Mucosa of rectum (tissue), 2 donors: Measurements from ENCODE around the gene OR10R2.

ENCODE experiments used
- H3K27ac ChIP-seq, 2 donors: one replicate each; pipeline ENCODE4 v1.7.0; 2013; ENCODE audit warnings: inconsistent platforms in 2 of 2, low read depth in 2 of 2, low read length in 2 of 2
- H3K27me3 ChIP-seq, 2 donors: one replicate each; pipeline ENCODE4 v1.7.0; 2013; ENCODE audit warnings: low read length in 2 of 2; ENCODE audit not compliant: control insufficient read depth in 2 of 2, insufficient read depth in 2 of 2
- H3K36me3 ChIP-seq, 2 donors: one replicate each; pipeline ENCODE4 v1.7.0; 2013; ENCODE audit warnings: low read length in 2 of 2; ENCODE audit not compliant: control insufficient read depth in 2 of 2, insufficient read depth in 2 of 2
- H3K4me1 ChIP-seq, 2 donors: one replicate each; pipeline ENCODE4 v1.7.0; 2013; ENCODE audit warnings: low read length in 2 of 2, mild to moderate bottlenecking in 1 of 2; ENCODE audit not compliant: control insufficient read depth in 2 of 2, insufficient read depth in 2 of 2
- H3K4me3 ChIP-seq, 2 donors: one replicate each; pipeline ENCODE4 v1.7.0; 2013; ENCODE audit warnings: low read length in 2 of 2
- H3K9ac ChIP-seq, 2 donors: one replicate each; pipeline ENCODE4 v1.7.0; 2013; ENCODE audit warnings: low read length in 2 of 2, low read depth in 1 of 2, mild to moderate bottlenecking in 1 of 2
- H3K9me3 ChIP-seq, 2 donors: one replicate each; pipeline ENCODE4 v1.7.0; 2013; ENCODE audit warnings: low read length in 2 of 2; ENCODE audit not compliant: control insufficient read depth in 2 of 2
- donor health status: healthy.
- donor health status: Normal muscosa, but diverticular disease.

The OR10R2 gene

DNA sequence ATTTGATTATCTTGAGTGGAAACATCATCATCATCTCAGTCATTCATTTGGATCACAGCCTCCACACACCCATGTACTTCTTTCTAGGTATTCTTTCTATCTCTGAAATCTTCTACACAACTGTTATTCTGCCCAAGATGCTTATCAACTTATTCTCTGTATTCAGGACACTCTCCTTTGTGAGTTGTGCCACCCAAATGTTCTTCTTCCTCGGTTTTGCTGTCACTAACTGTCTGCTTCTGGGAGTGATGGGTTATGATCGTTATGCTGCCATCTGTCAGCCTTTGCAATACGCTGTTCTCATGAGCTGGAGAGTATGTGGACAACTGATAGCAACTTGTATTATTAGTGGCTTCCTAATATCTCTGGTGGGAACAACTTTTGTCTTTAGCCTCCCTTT, 19.3 kb downstream of the OR10R2 start:
- Histone ChIP-seq H3K4me1 (no peaks in the 10 kb centered on the region), H3K27ac (no peak overlapping the region), H3K9ac (no peak overlapping the region)

DNA sequence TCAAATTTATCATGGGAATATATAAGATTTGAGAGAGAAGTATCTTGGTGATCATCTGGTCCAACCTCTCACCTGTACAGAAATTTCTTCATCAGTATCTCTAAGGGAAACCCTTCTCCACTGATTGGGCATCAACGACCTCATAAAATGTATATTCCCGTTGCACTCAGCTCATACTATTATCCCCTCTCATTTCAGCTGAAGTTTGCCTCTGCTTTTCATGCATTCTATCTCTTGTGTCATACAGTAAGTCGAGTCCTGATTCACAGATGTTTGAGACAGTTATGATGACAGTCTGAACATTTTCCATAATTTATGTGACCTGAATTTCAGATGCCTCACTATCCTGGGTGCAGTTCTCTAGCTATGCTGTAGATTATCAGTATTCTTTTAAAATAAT, 21.0 kb downstream of the OR10R2 start:
- no peak overlapping the region for H3K27ac ChIP-seq
- no peaks in the 10 kb centered on the region for H3K36me3 ChIP-seq
- H3K4me3 ChIP-seq, result no peak overlapping the region
- no peak overlapping the region for H3K9ac ChIP-seq
- H3K4me1 ChIP-seq, result no peaks in the 10 kb centered on the region
- H3K27me3 ChIP-seq, result no peaks in the 10 kb centered on the region
- no peaks in the 10 kb centered on the region for H3K9me3 ChIP-seq

More for the DNA sequence above, 19.3 kb downstream of the OR10R2 start:
- Histone ChIP-seq H3K9me3 (no peaks in the 10 kb centered on the region), H3K36me3 (no peaks in the 10 kb centered on the region), H3K27me3 (no peaks in the 10 kb centered on the region), H3K4me3 (no peak overlapping the region)

DNA sequence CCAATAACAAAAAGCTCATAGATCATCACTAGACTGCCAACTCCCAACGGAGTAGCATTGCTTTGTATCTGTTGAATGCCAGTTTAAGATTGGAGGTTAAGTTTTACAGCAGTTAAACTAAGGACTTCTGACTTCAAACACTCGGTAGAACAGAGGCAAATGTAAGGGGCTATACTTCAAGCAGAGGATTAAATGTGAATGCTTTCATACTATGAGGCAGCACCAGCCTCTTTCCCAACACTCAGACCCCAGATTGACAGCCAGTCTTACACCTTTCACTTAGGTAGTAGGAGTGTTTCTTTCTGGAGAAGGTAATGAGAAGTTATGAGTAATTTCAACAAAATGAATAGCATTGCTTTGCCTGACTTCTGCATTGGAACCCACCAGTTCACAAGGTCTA, 22.8 kb downstream of the OR10R2 start:
- Histone ChIP-seq H3K4me3 (no peak overlapping the region), H3K4me1 (no peaks in the 10 kb centered on the region), H3K36me3 (no peaks in the 10 kb centered on the region), H3K9me3 (no peaks in the 10 kb centered on the region), H3K27ac (no peak overlapping the region), H3K9ac (no peak overlapping the region), H3K27me3 (no peaks in the 10 kb centered on the region)

DNA sequence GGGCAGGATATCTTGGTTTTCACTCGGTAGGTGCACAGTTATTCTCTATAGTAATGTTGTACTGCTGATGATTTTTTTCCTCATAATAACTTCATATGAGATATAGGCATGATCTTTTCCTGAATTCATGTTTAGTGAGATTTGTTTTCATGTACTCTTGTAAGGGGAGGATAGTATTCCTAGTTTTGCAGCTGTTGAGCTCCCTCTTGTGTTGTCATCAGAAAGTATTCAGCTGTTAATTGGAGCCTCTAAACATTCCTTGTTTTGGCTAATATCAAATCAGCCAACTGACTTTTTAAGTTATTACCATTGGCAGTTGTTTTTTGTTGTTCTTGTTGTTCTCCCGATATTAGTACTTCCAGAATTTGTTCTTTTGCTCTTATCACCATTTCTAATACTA, 24.4 kb downstream of the OR10R2 start:
- H3K27ac ChIP-seq, result no peak overlapping the region
- no peaks in the 10 kb centered on the region for H3K9me3 ChIP-seq
- no peaks in the 10 kb centered on the region for H3K27me3 ChIP-seq
- H3K9ac ChIP-seq, result no peak overlapping the region
- H3K4me1 ChIP-seq, result no peaks in the 10 kb centered on the region
- no peak overlapping the region for H3K4me3 ChIP-seq
- no peaks in the 10 kb centered on the region for H3K36me3 ChIP-seq

DNA sequence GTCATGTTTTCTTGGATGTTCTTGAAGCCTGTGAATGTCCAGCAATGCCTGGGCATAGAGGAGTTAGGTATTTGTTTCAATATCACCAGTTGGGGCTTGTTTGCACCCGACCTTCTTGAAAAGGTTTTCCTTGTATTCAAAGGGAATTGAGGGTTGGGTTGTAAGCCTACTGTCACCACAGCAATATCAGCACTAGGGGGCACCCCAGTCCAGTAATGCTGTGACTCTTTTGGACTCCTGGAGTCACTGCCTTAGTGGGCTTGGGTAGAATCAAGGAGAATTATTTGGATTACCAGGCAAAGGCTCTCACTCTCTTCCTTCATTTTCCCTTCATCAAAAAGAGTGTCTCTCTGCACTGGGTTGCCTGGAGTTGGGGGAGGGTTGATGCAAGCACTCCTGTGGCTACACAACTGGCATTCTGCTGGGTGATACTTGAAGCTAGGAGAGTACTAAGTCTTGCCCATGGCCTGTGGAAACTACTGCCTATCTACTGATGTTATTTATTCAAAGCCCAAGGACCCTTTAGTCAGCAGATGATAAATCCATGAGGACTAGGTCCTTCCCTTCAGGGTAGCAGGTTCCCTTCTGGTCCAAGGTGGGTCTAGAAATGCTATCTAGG, 34.5 kb downstream of the OR10R2 start:
- H3K27ac ChIP-seq, result no peak overlapping the region
- H3K4me3 ChIP-seq, result no peak overlapping the region
- H3K4me1 ChIP-seq, result no peaks in the 10 kb centered on the region
- H3K9ac ChIP-seq, result no peak overlapping the region
- H3K27me3 ChIP-seq, result no peaks in the 10 kb centered on the region
- no peaks in the 10 kb centered on the region for H3K36me3 ChIP-seq
- H3K9me3 ChIP-seq, result no peaks in the 10 kb centered on the region

DNA sequence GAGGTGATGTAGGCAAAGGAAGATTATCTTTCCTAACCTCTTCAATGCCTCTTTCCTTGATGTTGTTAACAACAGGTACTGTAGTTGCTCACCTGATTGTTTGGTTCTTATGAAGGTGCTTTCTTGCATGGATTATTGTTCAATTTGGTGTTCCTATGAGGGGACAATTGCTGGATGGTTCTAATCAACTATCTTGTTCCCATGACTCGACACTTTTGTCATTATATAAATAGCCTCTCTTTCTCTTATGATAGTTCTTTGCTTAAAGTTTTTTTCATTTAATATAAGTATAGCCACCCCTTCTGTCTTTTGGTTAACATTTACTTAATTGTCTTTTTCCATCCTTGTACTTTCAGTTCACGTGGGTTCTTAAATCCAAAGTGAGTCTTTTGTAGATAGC, 35.5 kb downstream of the OR10R2 start:
- Histone ChIP-seq H3K27ac (no peak overlapping the region), H3K27me3 (no peaks in the 10 kb centered on the region), H3K4me1 (no peaks in the 10 kb centered on the region), H3K9ac (no peak overlapping the region), H3K9me3 (no peaks in the 10 kb centered on the region), H3K36me3 (no peaks in the 10 kb centered on the region), H3K4me3 (no peak overlapping the region)

DNA sequence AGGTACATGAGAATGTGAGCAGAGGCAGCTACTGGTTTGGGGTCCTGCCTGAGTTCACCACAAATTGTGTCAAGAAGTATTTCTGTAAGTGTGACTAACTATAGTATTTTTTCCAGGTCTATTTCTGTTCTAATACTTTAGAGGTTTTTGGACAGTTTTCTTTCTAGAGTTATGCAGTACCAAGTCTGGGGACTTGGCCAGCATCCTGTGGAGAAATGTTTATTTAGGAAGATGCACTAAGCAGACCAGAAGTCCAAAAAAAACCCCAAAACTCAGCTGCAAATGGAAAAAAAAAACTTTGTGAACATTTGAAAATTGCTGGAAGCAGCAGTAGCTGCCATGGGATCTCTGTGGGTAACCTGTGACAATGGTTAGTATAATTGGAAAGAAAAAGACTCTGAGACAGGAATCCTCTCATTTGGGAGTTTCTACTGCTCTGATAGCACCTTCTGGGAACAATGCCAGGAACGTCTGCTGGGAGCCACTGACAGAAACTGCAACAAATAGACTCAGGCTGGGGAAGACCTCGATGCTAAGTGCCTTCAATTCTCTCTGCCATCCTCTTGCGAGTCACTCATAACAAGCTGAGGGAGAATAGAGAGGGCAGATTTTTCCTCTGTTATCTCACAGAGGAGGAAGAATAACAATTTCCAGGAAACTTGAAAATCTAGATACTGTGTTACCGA, 37.6 kb downstream of the OR10R2 start:
- H3K36me3 ChIP-seq, result no peaks in the 10 kb centered on the region
- no peak overlapping the region for H3K4me3 ChIP-seq
- H3K27me3 ChIP-seq, result no peaks in the 10 kb centered on the region
- no peaks in the 10 kb centered on the region for H3K4me1 ChIP-seq
- no peak overlapping the region for H3K9ac ChIP-seq
- H3K9me3 ChIP-seq, result no peaks in the 10 kb centered on the region
- H3K27ac ChIP-seq, result no peak overlapping the region

DNA sequence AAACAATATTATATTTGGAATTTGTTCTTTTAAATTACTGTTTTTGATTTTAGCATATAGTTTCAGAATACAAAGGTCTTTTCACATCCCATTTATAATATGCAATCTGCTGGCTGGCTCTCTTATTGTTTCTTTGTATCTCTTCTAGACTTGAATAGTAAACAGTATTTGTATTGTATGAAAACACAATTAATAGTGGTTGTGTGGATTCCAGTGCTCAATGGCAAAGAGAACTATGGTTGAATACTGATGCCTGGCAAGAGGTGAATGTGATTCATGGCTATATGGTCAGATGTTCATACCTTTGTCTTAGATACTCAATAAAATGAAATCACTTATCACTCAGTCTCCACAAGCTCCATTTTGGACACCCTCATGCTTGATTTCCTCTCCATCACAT, 44.9 kb downstream of the OR10R2 start:
- no peaks in the 10 kb centered on the region for H3K4me1 ChIP-seq
- no peak overlapping the region for H3K4me3 ChIP-seq
- H3K27me3 ChIP-seq, result no peaks in the 10 kb centered on the region
- H3K9me3 ChIP-seq, result no peaks in the 10 kb centered on the region
- no peaks in the 10 kb centered on the region for H3K36me3 ChIP-seq
- no peak overlapping the region for H3K9ac ChIP-seq
- H3K27ac ChIP-seq, result no peak overlapping the region

DNA sequence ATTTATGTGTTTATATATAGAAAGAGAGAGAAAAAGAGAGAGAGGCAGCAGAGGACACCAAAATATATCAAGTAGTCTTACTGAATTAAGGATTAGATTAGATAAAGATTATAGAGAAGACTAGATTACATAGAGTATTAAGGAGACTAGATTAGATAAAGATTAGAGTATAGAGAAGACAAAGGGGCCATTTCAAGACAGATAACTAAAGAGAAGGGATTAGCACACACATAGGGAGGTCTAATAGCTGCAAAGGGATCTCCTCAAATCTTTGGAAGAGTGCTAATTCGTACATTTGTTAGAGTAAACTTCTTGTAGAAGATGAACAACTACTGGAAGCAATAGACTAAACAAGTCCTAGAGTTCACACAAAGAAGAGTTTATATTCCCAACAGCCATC, 48.0 kb downstream of the OR10R2 start:
- H3K36me3 ChIP-seq, result no peaks in the 10 kb centered on the region
- no peak overlapping the region for H3K27ac ChIP-seq
- no peaks in the 10 kb centered on the region for H3K27me3 ChIP-seq
- H3K4me3 ChIP-seq, result no peak overlapping the region
- H3K9ac ChIP-seq, result no peak overlapping the region
- no peaks in the 10 kb centered on the region for H3K9me3 ChIP-seq
- H3K4me1 ChIP-seq, result no peaks in the 10 kb centered on the region

DNA sequence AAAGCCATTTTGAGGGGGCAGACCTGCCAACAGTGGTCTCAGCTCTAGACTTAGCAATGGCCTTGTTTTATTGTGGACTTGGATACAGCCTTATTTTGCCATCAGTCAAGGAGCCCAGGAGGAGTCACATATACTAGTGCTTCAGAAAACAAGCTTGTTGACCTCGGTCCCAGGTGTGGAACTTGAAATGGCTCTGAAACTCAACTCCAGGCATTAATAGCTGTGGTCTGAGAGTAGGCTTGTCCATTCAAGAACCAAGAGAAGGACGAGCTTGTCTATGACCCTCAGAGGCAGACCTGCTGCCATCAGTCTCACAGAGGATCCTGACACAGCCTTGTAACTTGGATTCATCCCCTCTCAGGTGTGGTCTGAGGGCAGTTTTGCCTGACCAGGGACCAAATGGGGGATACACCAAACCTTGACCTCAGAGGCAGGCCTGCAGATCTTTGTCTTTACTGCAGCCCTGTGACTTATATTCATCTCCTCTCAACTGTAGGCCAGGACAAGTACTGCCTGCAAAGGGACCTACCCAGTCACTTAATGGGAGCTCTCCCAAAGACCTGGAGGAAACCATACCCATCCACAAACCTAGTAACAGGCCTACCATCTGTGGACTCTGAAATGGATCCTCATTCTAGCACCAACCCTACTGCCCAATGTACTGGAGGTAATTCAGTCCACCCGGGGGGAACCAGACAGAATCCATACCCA, 49.1 kb downstream of the OR10R2 start:
- H3K36me3 ChIP-seq, result no peaks in the 10 kb centered on the region
- H3K4me3 ChIP-seq, result no peak overlapping the region
- H3K9me3 ChIP-seq, result no peaks in the 10 kb centered on the region
- no peaks in the 10 kb centered on the region for H3K27me3 ChIP-seq
- H3K4me1 ChIP-seq, result no peaks in the 10 kb centered on the region
- H3K27ac ChIP-seq, result no peak overlapping the region
- no peak overlapping the region for H3K9ac ChIP-seq
